HCT116 (cell line): Measurements from ENCODE around the gene GNAS-AS1. TPM values are rescaled to one million over a fixed set of nuclear protein-coding genes. Genes with fewer than 3 reads are reported as not detected.
A peak's percentile ranks its signal among the peaks of the same experiment; 100 is the strongest.

Experiments
- ATAC-seq: fragments of 200-7000 bp; cut with Tn5 transposase; 2 replicates; pipeline ENCODE4 v1.9.1; 2020; ENCODE audit warnings: mild to moderate bottlenecking, moderate library complexity
- BruUV-seq: library from RNA; stranded (reverse); fragments of 400-500 nt; replicated peaks from 2 replicates; lab custom pipeline; 2021; lab: Mats Ljungman, UMichigan
- CTCF ChIA-PET: fragments of 300-600 bp; sonication (Branson Sonifier 250); formaldehyde crosslinking; loops from one replicate; lab custom pipeline; 2021; ENCODE audit warnings: antibody characterized with exemption; lab: Charles Lee
- POLR2A ChIA-PET: fragments of 300-600, 350-600 bp; sonication (Branson Sonifier 250); formaldehyde crosslinking; loops from one replicate; lab custom pipeline; 2021; ENCODE audit warnings: antibody characterized with exemption; lab: Charles Lee
- RAD21 ChIA-PET, 2 experiments: fragments of 300-600 bp; sonication (Branson Sonifier 250); formaldehyde crosslinking; loops; one replicate each; lab custom pipeline; 2023; ENCODE audit warnings: low total read pairs in 2 of 2; ENCODE audit not compliant: uncharacterized antibody in 2 of 2, unreplicated experiment in 2 of 2, low non-redundant PET in 1 of 2; lab: Charles Lee
- DNase-seq: peaks from one replicate; pipeline ENCODE4 v3.0.0-alpha.2; 2010; ENCODE audit warnings: low read depth, low spot score
- H2AFZ ChIP-seq: fragments of 200-600 bp; shearing (Covaris generic), sonication (generic); 2 replicates; pipeline ENCODE4 v1.6.1; 2017; ENCODE audit warnings: low read depth, mixed run types, mixed read lengths, antibody characterized with exemption, low read length; ENCODE audit not compliant: poor library complexity, severe bottlenecking
- H3K27ac ChIP-seq: 2 replicates; pipeline ENCODE4 v1.5.1; 2012; ENCODE audit warnings: low read depth, low read length
- H3K27me3 ChIP-seq: fragments of 200-600 bp; sonication (generic); 2 replicates; pipeline ENCODE4 v1.6.1; 2016; ENCODE audit warnings: mixed run types, low read length, mixed read lengths; ENCODE audit not compliant: insufficient read depth
- H3K36me3 ChIP-seq, 2 experiments: fragments of 200-500 bp in 1 of 2; fragments of 200-600 bp in 1 of 2; sonication (Bioruptor generic) in 1 of 2; sonication (generic) in 1 of 2; 2 replicates each; pipeline versions ENCODE4 v1.5.1 to v1.6.1; 2014 to 2016; ENCODE audit warnings: low read length in 2 of 2, inconsistent platforms in 1 of 2, mixed read lengths in 1 of 2, mixed run types in 1 of 2; ENCODE audit not compliant: insufficient read depth in 2 of 2, control insufficient read depth in 1 of 2
- H3K4me1 ChIP-seq, 2 experiments: fragments of 200-600 bp in 1 of 2; sonication (generic) in 1 of 2; 2 replicates each; pipeline versions ENCODE4 v1.5.1 to v1.6.1; 2012 to 2017; ENCODE audit warnings: low read length in 2 of 2, inconsistent platforms in 1 of 2, mild to moderate bottlenecking in 1 of 2, mixed read lengths in 1 of 2, mixed run types in 1 of 2, moderate library complexity in 1 of 2; ENCODE audit not compliant: insufficient read depth in 2 of 2, control insufficient read depth in 1 of 2
- H3K4me2 ChIP-seq: fragments of 200-600 bp; sonication (generic); 2 replicates; pipeline ENCODE4 v1.6.1; 2017; ENCODE audit warnings: mixed run types, low read length, mixed read lengths
- H3K4me3 ChIP-seq, 2 experiments: fragments of 200-600 bp in 1 of 2; sonication (generic) in 1 of 2; replicated peaks in 1 of 2; 2 replicates each; pipeline ENCODE4 v1.5.1; 2011 to 2016; ENCODE audit warnings: low read length in 2 of 2, control low read depth in 1 of 2, low read depth in 1 of 2, mild to moderate bottlenecking in 1 of 2, mixed read lengths in 1 of 2, mixed run types in 1 of 2
- H3K79me2 ChIP-seq: fragments of 200-600 bp; sonication (generic); 2 replicates; pipeline ENCODE4 v1.6.1; 2017; ENCODE audit warnings: mild to moderate bottlenecking, mixed run types, low read length, moderate library complexity, mixed read lengths; ENCODE audit not compliant: insufficient read depth
- H3K9ac ChIP-seq: fragments of 200-600 bp; sonication (generic); 2 replicates; pipeline ENCODE4 v1.6.1; 2016; ENCODE audit warnings: low read length, mixed read lengths
- H3K9me2 ChIP-seq: fragments of 200-600 bp; sonication (generic), shearing (Covaris generic); 2 replicates; pipeline ENCODE4 v1.6.1; 2017; ENCODE audit warnings: mixed run types, mild to moderate bottlenecking, moderate library complexity; ENCODE audit not compliant: insufficient read depth
- H3K9me3 ChIP-seq, 2 experiments: fragments of 200-500 bp in 1 of 2; fragments of 200-600 bp in 1 of 2; sonication (Bioruptor generic) in 1 of 2; sonication (generic) in 1 of 2; 2 replicates each; pipeline ENCODE4 v1.6.1; 2014 to 2017; ENCODE audit warnings: low read length in 2 of 2, mixed read lengths in 2 of 2, inconsistent platforms in 1 of 2, low read depth in 1 of 2, mild to moderate bottlenecking in 1 of 2, mixed run types in 1 of 2, moderate library complexity in 1 of 2; ENCODE audit not compliant: control insufficient read depth in 1 of 2, insufficient read depth in 1 of 2
- H4K20me1 ChIP-seq: fragments of 200-600 bp; sonication (generic), shearing (Covaris generic); 2 replicates; pipeline ENCODE4 v1.6.1; 2017; ENCODE audit warnings: mixed run types, mild to moderate bottlenecking, moderate library complexity; ENCODE audit not compliant: insufficient read depth
- CTCF ChIP-seq, 3 experiments: fragments of 200-600 bp in 1 of 3; sonication (generic) in 1 of 3; IDR thresholded peaks in 2 of 3; conservative IDR thresholded peaks in 1 of 3; 2 replicates each; pipeline ENCODE4 v1.5.1; 2012 to 2017; ENCODE audit warnings: low read depth in 2 of 3, low read length in 2 of 3, antibody characterized with exemption in 1 of 3, borderline replicate concordance in 1 of 3, control low read depth in 1 of 3, mild to moderate bottlenecking in 1 of 3, mixed read lengths in 1 of 3, mixed run types in 1 of 3, moderate library complexity in 1 of 3; ENCODE audit not compliant: insufficient read depth in 1 of 3
- MAX ChIP-seq: IDR thresholded peaks from 2 replicates; pipeline ENCODE4 v1.6.1; 2012
- POLR2AphosphoS5 ChIP-seq: IDR thresholded peaks from 2 replicates; pipeline ENCODE4 v1.6.1; 2011; ENCODE audit warnings: mild to moderate bottlenecking, low read depth, low read length, moderate library complexity
- REST ChIP-seq: IDR thresholded peaks from 2 replicates; pipeline ENCODE4 v1.6.1; 2012; ENCODE audit warnings: low read depth
- SP1 ChIP-seq: IDR thresholded peaks from 2 replicates; pipeline ENCODE4 v1.6.1; 2012; ENCODE audit warnings: low read depth
- TCF7L2 ChIP-seq: IDR thresholded peaks from 2 replicates; pipeline ENCODE4 v1.7.0; 2011; ENCODE audit warnings: borderline replicate concordance, inconsistent platforms; ENCODE audit not compliant: insufficient read depth, insufficient read length; ENCODE audit errors: extremely low read depth
- YY1 ChIP-seq: IDR thresholded peaks from 2 replicates; pipeline ENCODE4 v1.6.1; 2011; ENCODE audit warnings: low read length, low read depth, moderate library complexity, mild to moderate bottlenecking; ENCODE audit not compliant: insufficient replicate concordance; ENCODE audit errors: extremely low read depth
- intact Hi-C: fragments of 100-400 bp; cut with micrococcal nuclease; formaldehyde crosslinking; loops from 2 replicates; pipeline ENCODE4 v1.10.0; 2022
- total RNA-seq: library from RNA; stranded (reverse); gene quantifications from one replicate; pipeline ENCODE4 v1.2.1, GENCODE V29; 2021; ENCODE audit not compliant: unreplicated experiment

Gene GNAS-AS1
- total RNA-seq, 1 experiment from 2014 or later: not detected

- H3K27ac ChIP-seq: no peak overlapping the region
- ATAC-seq: peak; percentile 39; the same call in 1 of the 2 replicates
- ChIA-PET RAD21 (interaction anchor here (0.8 to 1.0 kb wide), 3 partner anchors 352 to 626 kb away, joined by 3 read pairs; no protein-coding TSS in a partner anchor), POLR2A (no interaction called here), CTCF (interaction anchor here (0.9 to 1.9 kb wide), 9 partner anchors 10 to 626 kb away, joined by 3 to 20 read pairs (median 5); partner anchors contain the start of gene STX16)
- H3K79me2 ChIP-seq: no peaks in the 10 kb centered on the region
- H3K4me3 ChIP-seq: no peak overlapping the region
- no peaks in the 10 kb centered on the region for H3K27me3 ChIP-seq
- no TSS peak for BruUV-seq
- H2AFZ ChIP-seq: no peak overlapping the region
- H3K9me2 ChIP-seq: no peaks in the 10 kb centered on the region
- no peaks in the 10 kb centered on the region for H3K36me3 ChIP-seq
- H3K9ac ChIP-seq: no peak overlapping the region
- H4K20me1 ChIP-seq: no peaks in the 10 kb centered on the region
- H3K9me3 ChIP-seq: no peaks in the 10 kb centered on the region
- intact Hi-C loops: loop anchor here (1.0 to 2.0 kb wide), 4 partner anchors 353 to 627 kb away; no protein-coding TSS in a partner anchor
- DNase-seq: no peak
- no peaks in the 10 kb centered on the region for H3K4me1 ChIP-seq
- no peak for TF ChIP-seq POLR2AphosphoS5
- TF ChIP-seq MAX: no peak
- H3K4me2 ChIP-seq: no peak overlapping the region
These were observed 19.0 kb upstream of the GNAS-AS1 start for GRCh38 chr20:58869662-58870227.

DNA sequence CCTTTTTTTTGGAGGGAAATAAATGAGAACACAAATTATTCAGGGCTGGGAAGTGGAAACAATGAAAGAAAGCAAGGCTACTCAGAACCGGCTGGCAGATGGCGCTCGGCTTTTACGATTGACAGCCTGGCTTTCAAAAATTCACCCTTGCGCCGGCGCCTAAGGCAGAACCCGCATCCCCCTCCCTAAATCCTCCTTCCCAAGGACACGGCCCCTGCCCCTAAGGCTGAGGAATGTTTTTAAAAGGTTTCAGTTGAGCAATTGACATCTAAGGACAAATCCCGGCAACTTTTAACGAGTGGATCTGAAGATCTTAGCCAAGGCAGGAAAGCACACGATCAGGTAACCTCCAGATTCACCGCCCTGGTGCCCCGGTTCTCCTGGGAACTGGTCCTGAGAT, 18.1 kb upstream of the GNAS-AS1 start:
- no peaks in the 10 kb centered on the region for H3K9me3 ChIP-seq
- no peak overlapping the region for H3K27ac ChIP-seq
- no peak for ATAC-seq
- POLR2A ChIA-PET: no interaction called here
- RAD21 ChIA-PET: no interaction called here
- no TSS peak for BruUV-seq
- H3K36me3 ChIP-seq: no peaks in the 10 kb centered on the region
- H3K9ac ChIP-seq: no peak overlapping the region
- H3K4me3 ChIP-seq: no peak overlapping the region
- no peak for TF ChIP-seq REST
- TF ChIP-seq SP1: no peak
- no peak for TF ChIP-seq CTCF (IDR thresholded peaks at IDR 0.05 in 2 of 3, conservative IDR thresholded peaks at IDR 0.05 in 1 of 3; ENCODE audit: borderline replicate concordance in 1 of 3, insufficient read depth in 1 of 3, low read depth in 2 of 3, low read length in 2 of 3)
- TF ChIP-seq YY1: no peak
- no peak for TF ChIP-seq POLR2AphosphoS5
- TF ChIP-seq TCF7L2: no peak
- TF ChIP-seq, all 23 proteins: peak for 0
- intact Hi-C loops: no loop called here
- Histone ChIP-seq H3K4me1 (no peaks in the 10 kb centered on the region), H3K27me3 (no peaks in the 10 kb centered on the region), H3K79me2 (no peaks in the 10 kb centered on the region), H2AFZ (no peak overlapping the region), H4K20me1 (no peaks in the 10 kb centered on the region), H3K4me2 (no peak overlapping the region), H3K9me2 (no peaks in the 10 kb centered on the region)
- CTCF ChIA-PET: interaction anchor here (1.9 kb wide), 1 partner anchor 587 kb away, joined by 20 read pairs; no protein-coding TSS in a partner anchor
- DNase-seq: no peak
